Subcutaneous adipose tissue (tissue), 4 donors: ENCODE results near the gene KCNH1. TPM values are rescaled to one million over a fixed set of nuclear protein-coding genes. Genes with fewer than 3 reads are reported as not detected.

Source experiments
- total RNA-seq, 4 donors: library from RNA; depleted of rRNA; stranded (reverse); fragments of >200 nt; gene quantifications; one replicate each; pipeline ENCODE4 v1.1.0, GENCODE V29; 2016
- TF ChIP-seq, protein P1 (sequence below): fragments of 450-650 bp; IDR thresholded peaks from one replicate; pipeline ENCODE4 v1.5.1; 2016; ENCODE audit warnings: low read depth, mild to moderate bottlenecking, control low read depth, antibody characterized with exemption, moderate library complexity

The KCNH1 gene
- total RNA-seq, 4 donors from 2014 or later, result 0.44 TPM; not detected in 3

DNA sequence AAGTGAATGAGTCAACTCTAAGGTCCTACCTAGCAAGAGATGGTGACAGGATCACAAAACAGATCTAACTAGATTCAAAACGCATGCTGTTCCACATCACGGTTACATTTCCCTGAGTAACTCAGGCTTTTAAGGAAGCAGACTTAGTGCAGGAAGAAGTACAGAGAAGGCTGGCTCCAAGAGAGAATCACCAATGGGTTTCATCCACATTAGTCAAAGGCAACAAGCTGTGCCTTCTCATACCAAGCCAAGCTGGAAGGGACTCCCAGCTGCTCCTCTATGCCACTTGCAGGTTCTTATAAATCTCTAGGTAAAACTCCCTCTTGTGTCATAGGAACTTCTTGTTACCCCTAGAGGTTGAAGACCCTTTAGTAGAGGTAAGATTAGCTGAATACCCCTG, 109.0 kb downstream of the KCNH1 start:
- TF ChIP-seq, protein P1, sequence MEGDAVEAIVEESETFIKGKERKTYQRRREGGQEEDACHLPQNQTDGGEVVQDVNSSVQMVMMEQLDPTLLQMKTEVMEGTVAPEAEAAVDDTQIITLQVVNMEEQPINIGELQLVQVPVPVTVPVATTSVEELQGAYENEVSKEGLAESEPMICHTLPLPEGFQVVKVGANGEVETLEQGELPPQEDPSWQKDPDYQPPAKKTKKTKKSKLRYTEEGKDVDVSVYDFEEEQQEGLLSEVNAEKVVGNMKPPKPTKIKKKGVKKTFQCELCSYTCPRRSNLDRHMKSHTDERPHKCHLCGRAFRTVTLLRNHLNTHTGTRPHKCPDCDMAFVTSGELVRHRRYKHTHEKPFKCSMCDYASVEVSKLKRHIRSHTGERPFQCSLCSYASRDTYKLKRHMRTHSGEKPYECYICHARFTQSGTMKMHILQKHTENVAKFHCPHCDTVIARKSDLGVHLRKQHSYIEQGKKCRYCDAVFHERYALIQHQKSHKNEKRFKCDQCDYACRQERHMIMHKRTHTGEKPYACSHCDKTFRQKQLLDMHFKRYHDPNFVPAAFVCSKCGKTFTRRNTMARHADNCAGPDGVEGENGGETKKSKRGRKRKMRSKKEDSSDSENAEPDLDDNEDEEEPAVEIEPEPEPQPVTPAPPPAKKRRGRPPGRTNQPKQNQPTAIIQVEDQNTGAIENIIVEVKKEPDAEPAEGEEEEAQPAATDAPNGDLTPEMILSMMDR, result no peak

DNA sequence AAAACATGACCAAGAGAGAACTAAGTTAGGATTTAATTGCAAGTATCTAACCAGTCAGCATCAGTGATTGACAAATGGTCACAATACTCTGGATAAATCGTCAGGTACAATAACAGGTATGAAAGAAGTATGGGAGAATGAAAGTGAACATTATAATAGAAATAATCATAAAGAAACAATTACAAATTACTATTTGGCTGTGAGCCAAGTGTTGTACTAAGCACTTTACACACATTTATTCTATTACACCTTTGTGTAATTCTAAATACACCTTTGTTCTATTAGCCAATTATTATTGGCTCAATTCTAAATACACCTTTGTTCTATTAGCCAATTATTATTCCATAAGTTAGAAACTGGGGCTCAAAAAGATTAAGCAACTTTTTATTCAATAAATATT, 114.7 kb downstream of the KCNH1 start:
- TF ChIP-seq, protein P1, result no peak

DNA sequence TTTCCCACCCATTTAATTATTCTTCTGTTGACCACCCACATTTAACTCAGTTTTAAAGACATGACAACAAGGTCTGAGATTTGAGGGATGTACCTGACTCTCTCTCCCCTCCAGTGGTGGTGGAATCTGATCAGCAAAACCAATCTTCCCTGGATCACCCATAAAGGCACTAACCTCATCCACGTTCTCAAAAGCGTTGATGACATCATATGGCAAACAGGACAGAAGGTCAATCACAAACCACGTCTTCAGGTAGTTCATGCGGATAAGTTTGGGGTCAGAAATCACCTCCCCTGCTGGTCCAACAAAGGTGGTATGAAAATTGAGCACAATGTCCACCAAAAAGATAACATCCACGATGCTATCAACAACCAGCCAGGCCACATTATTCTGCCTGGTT, 115.3 kb downstream of the KCNH1 start:
- TF ChIP-seq, protein P1, result no peak

DNA sequence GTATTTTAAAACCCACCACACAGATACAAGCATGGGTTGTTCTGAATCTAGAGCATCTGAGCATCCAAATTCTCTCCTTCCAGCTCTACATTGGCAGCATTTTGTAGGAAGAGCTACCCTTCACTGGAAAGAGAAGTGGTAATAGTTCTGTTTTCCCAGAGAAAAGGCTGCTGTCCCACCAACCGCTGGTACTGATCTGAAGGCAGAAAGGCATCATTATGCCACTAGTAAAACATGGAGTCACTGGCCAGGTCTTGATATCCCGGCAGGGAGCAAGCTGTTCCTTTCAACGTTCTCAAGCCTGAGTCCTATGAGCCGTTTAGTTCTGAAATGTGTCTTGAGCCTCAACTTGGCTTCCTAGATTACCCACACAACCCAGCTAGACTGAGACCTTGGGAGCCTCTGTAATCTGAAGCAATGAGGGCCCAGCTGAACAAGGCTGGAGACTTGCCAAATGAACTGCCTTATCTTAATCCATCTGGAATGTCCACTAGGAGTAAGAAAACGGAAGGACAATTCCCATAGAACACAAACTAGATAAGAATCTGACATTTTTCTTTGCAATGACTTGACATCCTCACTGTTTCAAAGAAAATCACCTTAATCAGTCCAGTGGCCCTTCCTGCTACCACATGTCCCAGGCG, 116.8 kb downstream of the KCNH1 start:
- TF ChIP-seq, protein P1, result no peak

DNA sequence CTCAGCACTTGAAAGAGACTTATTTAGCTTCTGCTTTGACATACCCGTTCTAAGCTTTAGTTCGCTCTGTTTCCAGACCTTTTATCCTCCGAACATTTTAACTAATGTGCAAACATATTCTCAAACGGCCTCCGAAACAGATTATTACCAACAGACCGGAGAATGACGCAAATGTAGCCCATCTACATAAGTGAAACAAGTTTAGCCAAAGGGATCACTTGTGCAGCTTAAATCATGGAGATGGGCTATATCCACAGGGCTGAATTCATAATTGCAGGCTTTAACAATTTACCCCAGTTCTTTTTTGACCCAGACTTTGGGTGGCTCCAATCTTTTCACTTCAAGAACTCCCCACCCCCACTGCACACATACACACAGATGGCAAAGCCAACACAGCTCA, 119.7 kb downstream of the KCNH1 start:
- TF ChIP-seq, protein P1, result no peak

DNA sequence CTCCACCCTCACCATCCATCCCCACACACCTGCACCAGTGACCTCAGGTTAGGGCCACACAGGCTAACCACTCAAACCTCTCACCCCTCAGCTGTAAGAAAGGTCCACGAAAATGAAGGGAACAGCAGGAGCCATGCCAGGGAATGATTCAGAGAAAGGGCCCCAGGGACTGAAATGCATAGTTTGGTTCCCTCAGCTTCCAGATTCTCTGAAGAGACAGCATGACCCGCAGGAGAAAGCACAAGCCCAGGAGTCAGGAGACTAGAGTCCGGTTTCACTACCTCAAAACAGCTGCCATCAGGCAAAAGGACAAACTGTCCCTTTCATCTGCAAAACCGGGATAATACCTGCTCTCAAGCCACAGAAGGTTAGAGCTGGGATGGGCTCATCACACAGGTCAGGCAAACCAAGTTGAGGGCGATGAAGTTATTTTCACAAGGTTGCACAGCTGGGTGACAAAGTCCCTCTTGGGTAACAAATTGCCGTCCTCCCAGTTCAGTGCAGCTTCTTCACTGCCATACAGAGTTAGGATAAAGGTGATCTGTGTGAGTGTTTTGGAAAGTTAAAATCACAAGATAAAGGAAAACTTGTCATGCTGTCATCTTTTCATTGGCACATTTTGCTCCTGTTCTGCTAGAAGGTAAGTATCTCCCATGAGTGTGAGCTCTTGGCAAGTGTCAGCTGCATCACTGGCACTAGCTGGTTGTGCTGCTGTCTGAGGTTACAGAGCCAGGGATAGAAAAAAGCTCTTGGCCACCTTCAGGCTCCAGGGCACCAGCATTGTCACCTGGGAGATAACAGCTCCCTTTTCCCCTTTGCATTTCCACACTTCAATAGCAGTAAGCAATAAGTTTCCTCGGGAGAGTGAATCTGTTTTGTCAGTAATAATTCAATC, 120.4 kb downstream of the KCNH1 start:
- TF ChIP-seq, protein P1, result no peak

DNA sequence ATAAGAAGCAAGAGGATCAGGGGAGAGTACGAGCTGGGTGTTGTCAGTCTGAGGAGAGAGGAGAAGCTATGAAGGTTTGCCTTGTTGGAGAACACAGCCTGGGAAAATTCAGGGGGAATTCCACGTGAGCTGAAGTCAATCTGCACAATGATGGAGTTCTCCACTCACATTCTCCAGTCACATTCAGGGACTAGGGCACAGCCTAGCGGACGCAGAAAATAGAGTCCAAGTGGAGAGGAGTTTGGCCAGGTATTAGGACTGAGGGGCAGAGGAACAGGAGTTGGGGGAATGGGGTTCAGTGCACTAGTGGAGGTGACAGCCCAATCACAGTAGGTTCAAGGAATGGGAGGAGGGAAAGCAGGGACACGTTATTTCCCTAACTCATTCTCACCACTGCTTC, 124.0 kb downstream of the KCNH1 start:
- TF ChIP-seq, protein P1, result no peak
